HG03571 (cell line): Measurements from ENCODE around the gene LPP.
"Not testable (repeated sequence)": the region's sequence is repeated elsewhere in the genome, so short reads cannot be mapped to it uniquely, and the experiment has no call there.

Experiments
- ATAC-seq: cut with Tn5 transposase; IDR thresholded peaks from one replicate; pipeline ENCODE4 v1.9.1; 2021; ENCODE audit not compliant: unreplicated experiment

LPP gene

DNA sequence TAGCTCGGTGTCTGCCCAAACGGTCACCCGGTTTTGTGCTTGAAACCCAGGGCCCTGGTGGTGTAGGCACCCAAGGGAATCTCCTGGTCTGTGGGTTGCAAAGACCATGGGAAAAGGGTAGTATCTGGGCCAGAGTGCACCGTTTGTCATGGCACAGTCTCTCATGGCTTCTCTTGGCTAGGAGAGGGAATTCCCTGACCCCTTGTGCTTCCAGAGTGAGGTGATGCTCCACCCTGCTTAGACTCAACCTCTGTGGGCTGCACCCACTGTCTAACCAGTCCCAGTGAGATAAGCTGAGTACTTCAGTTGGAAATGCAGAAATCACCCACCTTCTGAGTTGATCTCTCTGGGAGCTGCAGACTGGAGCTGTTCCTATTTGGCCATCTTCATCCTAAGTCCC lies 274.0 kb downstream of the LPP start:
- not testable (repeated sequence) for ATAC-seq

DNA sequence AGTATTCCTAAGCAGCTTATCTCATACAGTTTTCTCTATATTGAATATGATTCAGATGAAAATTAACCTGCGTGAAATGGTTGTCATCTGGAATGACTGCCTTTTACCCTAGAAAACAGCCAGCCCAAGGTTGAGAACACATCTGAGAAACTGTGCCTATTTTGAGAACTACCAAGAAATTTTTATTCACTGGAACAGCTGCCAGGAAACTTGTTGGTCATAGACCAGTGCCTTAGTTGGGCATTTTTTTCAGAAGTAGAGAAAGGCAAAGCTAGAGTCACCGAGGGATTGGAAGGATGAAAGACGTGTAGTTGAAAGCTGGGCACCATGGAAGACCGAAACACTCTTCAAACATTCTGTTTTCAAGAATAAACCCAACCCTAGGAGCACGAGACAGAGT lies 277.1 kb downstream of the LPP start:
- ATAC-seq = no peak

DNA sequence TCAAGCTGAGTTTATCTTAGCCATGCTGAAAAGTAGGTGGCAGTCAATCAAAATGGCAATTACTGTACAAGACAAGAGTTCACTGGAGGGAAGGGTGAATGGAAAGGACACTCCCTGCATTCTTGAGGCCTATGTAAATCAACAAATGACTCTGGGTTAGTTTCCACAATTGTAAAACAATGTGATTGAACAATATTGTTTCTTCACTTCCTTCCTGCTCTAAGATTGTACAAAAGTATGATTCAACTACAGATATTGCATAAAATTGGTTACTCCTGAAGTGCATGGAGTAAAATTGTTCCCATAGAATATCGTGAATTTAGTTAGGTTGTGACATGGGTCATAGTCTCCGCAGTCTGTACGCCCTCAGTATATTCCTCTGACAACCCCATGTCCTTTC lies 277.6 kb downstream of the LPP start:
- no peak for ATAC-seq

DNA sequence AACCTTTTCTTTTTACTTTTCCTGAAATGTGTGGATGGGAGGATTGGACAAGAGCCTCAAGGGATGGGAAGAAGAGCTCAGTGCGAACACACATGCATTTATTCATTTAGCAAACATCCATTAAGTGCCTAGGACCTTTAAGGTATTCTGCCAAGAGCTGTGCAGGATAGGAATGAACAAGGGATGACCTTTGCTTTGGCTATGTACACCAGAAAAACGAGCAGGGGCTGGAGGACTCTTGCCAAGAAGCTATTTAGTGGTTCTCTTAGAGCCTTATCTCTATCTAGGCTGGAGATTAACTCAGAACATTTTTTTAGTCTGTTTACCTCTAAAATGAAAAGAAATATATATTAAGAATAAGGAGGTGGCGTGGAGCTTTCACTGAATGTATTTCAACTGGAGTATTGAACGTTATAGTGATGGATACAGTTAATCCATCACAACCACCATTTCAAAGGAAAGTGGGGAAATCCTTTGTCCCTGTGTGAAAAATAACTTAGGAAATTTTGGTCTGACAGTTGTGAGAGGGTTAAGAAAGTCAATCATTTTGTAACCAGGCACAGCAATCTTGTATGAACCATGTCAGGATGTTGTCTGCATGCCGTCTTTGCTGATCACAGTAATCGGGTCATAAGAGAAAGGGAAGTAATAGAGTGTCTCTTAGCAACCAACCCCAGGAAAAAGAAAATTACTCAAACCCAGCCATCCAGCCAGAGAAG lies 279.0 kb downstream of the LPP start:
- ATAC-seq = no peak

DNA sequence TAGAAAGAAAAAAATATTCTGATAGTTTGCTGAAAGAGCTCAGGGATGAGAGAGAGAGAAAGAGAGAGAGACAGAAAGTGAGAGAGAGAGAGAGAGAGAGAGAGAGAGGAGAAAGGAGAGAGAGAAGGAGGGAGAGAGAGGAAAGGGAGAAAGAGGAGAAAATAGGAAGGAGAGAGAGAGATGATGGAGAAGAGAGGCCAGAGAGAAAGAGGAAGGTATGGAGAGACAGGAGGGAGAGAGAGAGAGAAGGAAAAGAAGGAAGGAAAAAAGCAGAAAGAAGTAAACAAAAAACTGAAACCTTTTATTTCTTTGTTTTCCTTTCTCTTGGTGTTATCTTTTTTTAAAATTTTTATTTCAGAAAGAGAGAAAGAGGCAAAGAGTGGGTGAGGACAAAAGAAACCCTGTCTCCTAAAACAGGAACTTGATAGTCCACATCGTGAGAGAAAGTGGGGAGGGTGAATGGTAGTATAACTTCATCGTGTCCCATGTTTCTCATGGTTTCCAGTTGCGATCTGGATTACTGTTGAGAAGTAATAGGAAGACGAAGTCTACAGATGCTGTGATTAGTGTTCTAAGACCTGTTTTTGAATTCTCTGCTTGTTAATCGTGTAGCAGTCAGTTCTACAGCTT lies 279.7 kb downstream of the LPP start:
- ATAC-seq = no peak

DNA sequence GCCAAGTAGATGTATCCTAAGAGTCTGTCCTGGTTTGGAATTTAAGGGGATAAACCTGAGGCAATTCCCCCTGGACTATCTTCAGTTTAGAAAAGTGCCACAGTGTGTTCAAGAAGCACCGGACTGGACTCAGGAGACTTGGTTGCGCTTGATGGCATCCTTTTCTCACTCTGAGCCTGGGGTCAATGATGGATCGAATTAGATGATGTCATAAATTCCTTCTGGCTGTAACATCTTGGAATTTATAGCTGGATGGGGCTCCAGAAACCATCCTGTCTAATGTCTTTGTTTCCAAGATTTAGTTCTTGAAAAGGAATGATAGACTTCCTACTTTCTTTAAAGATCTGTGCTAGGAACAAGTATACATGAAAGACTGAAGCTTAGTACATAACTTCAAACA lies 280.6 kb downstream of the LPP start:
- no peak for ATAC-seq

DNA sequence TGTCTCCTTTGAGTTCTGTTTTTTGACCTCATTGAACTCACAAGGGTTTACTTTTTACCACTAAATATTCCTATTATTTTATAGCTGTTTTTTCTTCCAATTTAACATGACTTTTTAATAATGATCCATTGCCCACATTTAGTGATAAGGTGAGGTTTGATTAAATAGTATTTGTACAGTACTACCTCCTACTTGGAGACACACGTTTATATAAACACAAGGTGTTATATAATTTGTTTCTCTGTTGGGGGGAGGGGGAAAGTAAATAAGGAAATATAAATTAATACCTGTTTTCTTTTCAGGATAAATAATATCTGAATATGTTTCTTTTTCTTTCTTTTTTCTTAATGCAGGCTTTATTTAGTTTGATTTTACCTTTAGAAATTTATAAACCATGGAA lies 281.3 kb downstream of the LPP start:
- ATAC-seq = no peak

DNA sequence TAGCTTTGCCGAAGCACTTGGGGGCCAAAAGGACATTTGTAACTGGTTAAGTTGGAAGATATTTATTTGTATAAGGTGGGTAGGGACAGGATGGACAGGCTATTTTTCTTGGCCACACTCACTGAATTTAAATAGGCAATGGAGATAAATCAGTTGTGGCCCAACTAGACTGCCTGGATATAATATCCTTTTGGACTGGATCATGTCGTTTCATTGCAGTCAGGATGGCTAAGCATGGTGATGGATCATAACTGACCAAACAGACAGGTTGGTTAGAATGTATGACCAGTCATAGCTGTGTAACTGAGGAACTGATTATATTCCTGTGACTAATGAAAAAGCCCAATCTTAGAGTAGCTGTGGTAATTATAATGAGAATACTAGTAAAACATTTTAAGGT lies 284.0 kb downstream of the LPP start:
- ATAC-seq = no peak

DNA sequence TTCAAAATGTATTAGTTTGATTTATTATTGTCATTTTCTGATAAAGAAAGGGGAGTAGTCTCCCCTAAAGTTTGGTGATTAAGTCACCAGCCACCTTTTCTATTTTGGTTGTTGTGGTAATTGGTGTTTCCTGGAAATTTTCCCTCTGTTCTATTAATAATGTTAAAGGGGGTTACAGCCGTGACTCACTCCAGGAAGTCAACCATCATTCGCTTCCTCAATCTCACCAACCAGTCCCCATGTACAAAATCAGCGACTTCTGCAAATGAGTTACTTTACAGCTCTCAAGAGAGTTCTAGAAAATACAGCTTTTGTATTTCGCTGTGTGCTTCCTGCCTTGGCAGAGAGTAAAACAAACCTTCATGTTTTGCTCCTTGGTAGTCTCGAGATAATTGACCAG lies 285.1 kb downstream of the LPP start:
- ATAC-seq = peak; percentile 97

DNA sequence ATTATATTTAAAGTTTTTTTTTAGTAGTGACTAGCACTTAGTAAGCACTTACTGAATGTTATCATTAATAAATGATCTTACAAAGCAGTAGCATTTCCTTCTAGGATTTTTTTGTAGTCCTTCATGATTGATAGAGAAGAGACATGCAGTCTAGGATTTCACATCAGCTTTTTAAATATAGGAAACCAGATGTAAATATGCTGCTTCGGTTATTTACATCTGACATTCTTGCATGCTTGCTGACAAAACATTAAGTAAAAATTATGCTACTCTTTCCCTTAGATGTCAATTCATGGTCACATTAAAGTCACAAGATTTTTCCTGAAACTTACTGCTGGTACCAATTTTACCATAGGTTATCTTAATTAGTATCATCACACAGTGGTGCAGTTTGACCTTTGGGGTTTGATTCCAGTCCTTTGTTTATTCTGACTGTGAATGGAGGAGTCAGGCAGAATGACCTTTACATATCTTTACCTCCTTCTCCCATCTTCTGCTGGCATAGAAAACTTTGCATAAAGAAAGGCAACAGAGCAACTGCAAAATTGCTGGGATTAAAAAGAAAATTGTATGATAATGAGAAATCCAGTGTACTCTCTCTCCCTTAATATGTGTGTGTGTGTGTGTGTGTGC lies 286.5 kb downstream of the LPP start:
- no peak for ATAC-seq

DNA sequence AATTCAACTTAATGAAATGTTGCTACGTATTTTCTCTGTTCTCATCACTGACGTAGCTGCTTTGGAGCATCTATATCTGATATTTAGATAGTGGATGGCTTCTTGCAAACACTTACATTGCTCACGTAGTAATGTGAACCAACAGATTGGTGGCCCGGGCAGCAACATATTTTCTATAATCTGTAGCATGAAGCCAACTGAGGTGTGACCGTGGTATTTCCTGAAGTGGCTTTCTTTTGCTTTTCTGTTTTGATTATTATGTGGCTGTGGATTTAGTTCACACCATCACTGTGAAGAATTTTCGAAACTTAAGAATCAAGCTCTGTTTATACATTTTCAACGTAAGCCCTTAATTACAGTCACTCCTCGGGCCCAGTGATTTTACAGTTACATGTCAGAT lies 288.5 kb downstream of the LPP start:
- no peak for ATAC-seq

DNA sequence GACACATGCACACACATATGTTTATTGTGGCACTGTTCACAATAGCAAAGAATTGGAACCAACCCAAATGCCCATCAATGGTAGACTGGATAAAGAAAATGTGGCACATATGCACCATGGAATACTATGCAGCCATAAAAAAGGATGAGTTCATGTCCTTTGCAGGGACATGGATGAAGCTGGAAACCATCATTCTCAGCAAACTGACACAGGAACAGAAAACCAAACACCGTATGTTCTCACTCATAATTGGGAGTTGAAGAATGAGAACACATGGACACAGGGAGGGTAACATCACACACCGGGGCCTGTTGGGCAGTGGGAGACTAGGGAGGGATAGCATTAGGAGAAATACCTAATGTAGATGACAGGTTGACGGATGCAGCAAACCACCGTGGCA lies 291.2 kb downstream of the LPP start:
- not testable (repeated sequence) for ATAC-seq

DNA sequence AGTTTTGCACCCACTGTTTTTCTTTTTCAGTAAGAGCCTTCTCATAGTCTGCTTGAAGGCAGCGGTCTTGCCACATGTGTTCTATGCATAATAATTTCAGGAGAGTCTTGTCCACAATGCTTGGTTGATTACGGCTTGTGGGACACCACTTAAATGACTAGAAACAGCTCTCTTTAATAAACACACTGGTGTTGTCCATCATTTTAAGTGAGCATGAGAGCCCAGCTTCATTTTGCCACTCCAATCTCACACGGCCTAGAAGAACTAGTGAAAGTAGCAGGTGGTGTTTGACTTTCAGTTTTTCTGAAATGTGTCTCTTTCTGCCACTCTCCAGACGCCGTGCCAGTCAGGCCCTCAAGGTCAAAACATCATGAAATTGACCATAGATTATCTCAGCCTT lies 292.1 kb downstream of the LPP start:
- peak; percentile 79 for ATAC-seq

DNA sequence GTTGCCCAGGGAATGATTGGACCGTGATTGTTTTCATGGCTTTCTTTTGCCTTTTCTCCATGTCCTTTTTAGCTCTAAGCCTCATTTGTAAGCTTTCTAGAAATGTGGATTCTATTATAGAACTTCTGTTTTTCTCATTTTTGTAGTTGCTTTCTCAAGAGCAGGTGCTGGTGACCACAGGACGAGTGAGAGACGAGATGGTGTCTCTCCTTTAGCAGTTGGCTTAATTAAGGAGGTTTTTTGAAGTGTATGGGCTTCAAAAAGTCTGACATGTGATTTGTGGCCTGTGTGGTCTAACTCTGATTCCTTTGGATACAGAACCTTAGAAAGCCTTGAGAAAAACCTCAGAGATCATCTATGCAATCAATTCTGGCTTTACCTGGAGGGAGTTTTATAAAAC lies 292.8 kb downstream of the LPP start:
- ATAC-seq = no peak

DNA sequence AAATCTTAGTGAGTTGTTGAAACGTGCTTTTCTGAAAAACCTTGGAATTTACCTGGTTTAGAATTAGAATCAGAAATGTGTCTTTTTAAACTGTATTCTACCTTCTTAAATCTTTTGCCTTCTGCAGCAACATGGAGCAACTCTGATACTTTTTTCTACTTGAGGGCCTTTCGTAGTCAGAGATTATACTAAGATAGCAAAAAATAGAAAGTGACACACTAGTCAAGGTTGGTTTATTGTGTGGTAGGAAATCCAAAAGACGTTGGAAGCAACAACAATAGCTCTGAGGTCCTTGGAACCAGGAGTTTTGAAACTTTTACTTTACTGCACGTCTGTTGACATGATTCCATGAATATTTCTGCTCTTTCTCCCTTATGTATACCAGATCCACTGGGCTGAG lies 294.9 kb downstream of the LPP start:
- no peak for ATAC-seq

DNA sequence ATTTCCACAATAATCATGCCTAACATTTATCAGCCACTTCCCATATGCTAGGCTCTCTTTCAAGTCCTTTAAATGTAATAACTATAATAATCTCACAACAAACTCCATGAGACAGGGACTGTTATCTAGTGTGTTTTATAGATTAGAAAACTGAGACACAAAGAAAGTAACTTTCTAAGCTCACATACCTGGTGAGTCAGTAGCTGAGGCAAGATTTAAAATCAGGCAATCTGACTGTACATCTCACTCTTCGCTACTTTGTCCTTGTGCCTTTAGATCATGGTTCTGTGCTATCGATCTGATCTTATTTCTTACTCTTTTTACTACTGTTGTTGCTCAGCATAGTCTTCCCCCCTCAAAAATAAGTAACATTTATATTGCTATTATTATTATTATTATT lies 295.5 kb downstream of the LPP start:
- ATAC-seq = no peak

DNA sequence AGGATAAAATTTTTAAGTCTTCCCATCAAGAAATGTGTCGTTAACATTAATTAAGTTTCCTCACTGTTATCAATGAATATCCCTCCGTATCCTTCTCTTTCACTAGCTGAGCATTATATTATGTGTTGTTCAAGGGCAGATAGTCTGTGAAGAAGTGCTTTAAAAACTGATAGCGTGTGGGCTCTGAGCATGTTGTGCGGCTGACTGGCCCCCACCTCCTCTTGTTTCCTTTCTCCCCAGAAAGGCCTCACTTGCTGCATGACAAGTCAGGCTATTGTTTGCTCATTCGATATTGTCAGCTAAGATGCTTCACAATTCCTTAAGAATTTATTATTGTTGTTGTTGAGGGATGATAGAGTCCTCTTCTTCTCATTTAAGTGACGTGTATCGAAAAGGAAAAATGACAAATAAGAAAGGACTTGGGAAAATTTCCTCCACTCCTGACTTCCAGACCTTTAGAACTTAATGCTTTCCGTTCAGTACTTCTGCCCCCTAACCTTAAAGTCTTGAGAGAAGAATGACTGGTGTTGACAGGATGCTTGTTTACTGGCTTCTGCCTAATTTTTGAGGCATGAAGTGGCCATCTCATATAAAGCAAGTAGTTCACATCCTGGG lies 298.3 kb downstream of the LPP start:
- no peak for ATAC-seq

DNA sequence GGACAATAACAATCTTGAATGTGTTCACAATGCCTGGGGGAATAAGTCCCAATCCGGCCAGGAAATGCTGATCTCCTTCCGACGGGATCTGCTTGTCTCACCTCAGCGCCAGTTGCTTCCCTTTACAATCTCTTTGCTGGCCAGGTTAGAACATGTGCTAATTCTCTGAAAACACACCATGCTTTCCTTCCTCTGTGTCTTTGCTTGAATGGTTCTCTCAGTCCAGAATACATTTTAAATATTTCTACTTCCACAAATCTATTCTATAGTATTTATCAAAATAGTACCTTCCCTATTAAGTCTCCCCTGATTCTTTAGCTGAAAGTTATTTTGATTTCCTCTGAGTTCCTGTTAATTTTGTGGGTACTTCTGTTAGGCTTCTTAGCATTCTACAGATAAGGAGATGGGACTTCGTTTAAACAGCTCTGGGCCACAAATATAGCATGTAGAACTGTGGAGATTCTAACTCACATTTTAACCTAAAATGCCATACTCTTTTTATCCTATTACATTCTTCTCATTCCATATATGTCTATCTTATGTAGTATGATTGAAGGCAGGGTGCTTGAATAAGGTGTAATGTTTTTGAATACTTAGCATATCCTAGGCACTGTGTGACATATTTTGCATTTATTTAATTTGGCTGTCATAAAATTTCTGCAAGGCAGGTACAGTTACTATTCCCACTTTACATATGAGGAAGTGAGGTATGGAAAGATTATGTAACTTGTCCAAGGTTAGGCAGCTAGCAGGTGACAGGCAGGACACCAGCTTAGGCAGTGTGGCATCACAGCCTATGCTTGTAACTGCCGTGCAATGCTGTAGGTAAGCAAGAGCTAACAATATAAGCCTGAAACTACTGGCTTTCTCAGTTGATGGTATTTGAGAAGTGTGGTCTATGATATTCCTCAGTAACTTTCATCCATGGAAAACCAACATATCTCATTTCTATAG lies 299.8 kb downstream of the LPP start:
- no peak for ATAC-seq

DNA sequence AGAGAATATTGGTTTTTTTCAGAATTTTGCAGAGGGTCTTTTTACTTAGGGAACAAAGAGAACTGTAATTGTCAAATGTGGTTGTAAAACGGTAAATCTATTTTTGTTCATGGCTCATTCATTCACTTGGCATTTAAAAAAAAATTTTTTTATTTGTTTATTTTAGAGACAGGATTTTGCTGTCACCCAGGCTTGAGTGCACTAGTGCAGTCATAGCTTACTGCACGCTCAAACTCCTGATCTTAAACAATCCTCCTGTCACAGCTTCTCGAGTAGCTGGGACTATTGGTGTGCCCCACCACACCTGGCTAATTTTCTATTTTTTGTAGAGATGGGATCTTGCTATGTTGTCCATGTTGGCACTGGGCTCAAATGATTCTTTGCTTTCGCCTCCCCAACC lies 301.8 kb downstream of the LPP start:
- ATAC-seq = no peak

DNA sequence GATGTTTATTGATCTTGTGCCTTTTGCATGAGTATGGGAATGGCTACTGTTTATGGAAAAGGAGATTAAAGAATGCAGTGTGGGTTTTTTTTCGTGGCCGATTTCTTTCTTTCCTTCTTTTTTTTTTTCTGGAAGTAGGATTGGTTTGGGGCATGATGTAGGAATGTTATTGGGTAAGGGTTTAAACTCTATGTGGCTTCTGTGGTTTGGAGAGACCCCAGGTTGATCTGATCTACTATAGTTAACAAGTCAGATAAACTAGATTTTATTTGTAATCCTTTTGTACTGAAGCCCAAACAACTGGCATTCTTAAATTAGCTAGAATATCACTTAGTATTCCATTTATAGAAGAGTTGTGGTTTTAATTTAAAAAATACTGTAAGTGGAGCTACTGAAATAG lies 304.8 kb downstream of the LPP start:
- no peak for ATAC-seq

DNA sequence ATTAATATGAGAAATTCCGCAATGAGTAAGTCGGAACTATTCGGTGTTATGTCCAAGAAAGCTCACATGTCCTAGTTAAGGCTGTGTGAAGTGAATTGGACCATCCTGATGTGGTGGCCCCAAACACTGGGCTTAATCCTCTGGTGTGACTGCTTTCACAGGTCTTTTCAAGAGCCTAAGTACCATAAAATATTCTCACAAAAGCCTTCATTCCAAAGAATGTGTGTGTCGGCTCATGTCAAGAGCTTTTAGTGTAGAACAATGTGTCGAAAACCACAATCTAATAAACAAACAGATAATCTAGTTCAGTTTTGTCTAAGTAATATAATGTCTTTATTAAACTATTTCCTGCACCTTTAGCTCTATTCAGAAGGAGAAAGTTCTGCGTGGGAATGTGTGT lies 311.4 kb downstream of the LPP start:
- ATAC-seq = no peak
